K562 (cell line): ENCODE results near the gene RARG. TPM values are rescaled to one million over a fixed set of nuclear protein-coding genes. Genes with fewer than 3 reads are reported as not detected.

ENCODE experiments used
- ATAC-seq: fragments of 200-7000 bp; cut with Tn5 transposase; 3 replicates; pipeline ENCODE4 v1.9.1; 2020; ENCODE audit warnings: moderate library complexity
- BruUV-seq: library from RNA; stranded (reverse); fragments of 400-500 nt; replicated peaks from 2 replicates; lab custom pipeline; 2021; lab: Mats Ljungman, UMichigan
- CTCF ChIA-PET: fragments of 300-600 bp; formaldehyde crosslinking; extraction: SDS; loops from one replicate; lab custom pipeline; 2021; ENCODE audit warnings: low intra/inter-chr PET ratio; lab: Yijun Ruan, JAX
- POLR2A ChIA-PET: fragments of 300-600, 350-650 bp; sonication (Branson Sonifier 250); formaldehyde crosslinking; extraction: SDS; loops from one replicate; lab custom pipeline; 2021; ENCODE audit warnings: antibody characterized with exemption, inconsistent platforms; lab: Yijun Ruan, JAX
- DNase-seq, 4 experiments: peaks; one replicate each; pipeline versions ENCODE4 v3.0.0 to v3.0.0-alpha.2; 2011 to 2018; ENCODE audit warnings: low spot score in 3 of 4, mixed read lengths in 3 of 4; ENCODE audit errors: extremely low read depth in 1 of 4
- FAIRE-seq: peaks from 2 replicates; lab custom pipeline; 2011; peaks lifted over from hg19 to GRCh38; lab: Jason Lieb, UNC
- H2AFZ ChIP-seq: 2 replicates; pipeline ENCODE4 v1.6.0; 2011; ENCODE audit warnings: low read depth, low read length, control low read depth, inconsistent platforms
- H3K27ac ChIP-seq: fragments of 200-600 bp; 3 replicates; pipeline ENCODE4 v1.8.0; 2011; ENCODE audit warnings: low read depth, mild to moderate bottlenecking, control low read depth, inconsistent platforms, low read length, moderate library complexity, mixed read lengths; ENCODE audit errors: extremely low read depth
- H3K27me3 ChIP-seq, 2 experiments: fragments of 300-600 bp in 1 of 2; 2 replicates in 1 of 2; 3 replicates in 1 of 2; pipeline versions ENCODE4 v1.6.0 to v1.8.0; 2011; ENCODE audit warnings: inconsistent platforms in 2 of 2, low read length in 2 of 2, mild to moderate bottlenecking in 1 of 2, mixed read lengths in 1 of 2, moderate library complexity in 1 of 2; ENCODE audit not compliant: control insufficient read depth in 2 of 2, insufficient read depth in 2 of 2
- H3K36me3 ChIP-seq: fragments of 300-600 bp; 3 replicates; pipeline ENCODE4 v1.8.0; 2011; ENCODE audit warnings: mild to moderate bottlenecking, low read length, inconsistent platforms; ENCODE audit not compliant: control insufficient read depth, insufficient read depth
- H3K4me1 ChIP-seq, 2 experiments: fragments of 200-600 bp in 1 of 2; replicated peaks in 1 of 2; 2 replicates in 1 of 2; 3 replicates in 1 of 2; pipeline versions ENCODE4 v1.5.1 to v1.8.0; 2011; ENCODE audit warnings: inconsistent platforms in 2 of 2, low read length in 2 of 2, mild to moderate bottlenecking in 1 of 2, mixed read lengths in 1 of 2, moderate library complexity in 1 of 2; ENCODE audit not compliant: control insufficient read depth in 2 of 2, insufficient read depth in 2 of 2
- H3K4me2 ChIP-seq: 2 replicates; pipeline ENCODE4 v1.6.1; 2011; ENCODE audit warnings: low read length, control low read depth, inconsistent platforms, mixed read lengths; ENCODE audit not compliant: insufficient read depth
- H3K4me3 ChIP-seq: fragments of 200-600 bp; sonication (generic), shearing (Covaris generic); 2 replicates; pipeline ENCODE4 v1.5.1; 2016; ENCODE audit warnings: control low read depth, inconsistent platforms
- H3K79me2 ChIP-seq: fragments of 200-600 bp; 3 replicates; pipeline ENCODE4 v1.8.0; 2011; ENCODE audit warnings: low read length, inconsistent platforms; ENCODE audit not compliant: control insufficient read depth, insufficient read depth
- H3K9ac ChIP-seq, 2 experiments: 2 replicates each; pipeline versions ENCODE4 v1.6.0 to v1.6.1; 2011; ENCODE audit warnings: low read depth in 2 of 2, low read length in 2 of 2, control low read depth in 1 of 2, inconsistent platforms in 1 of 2, mild to moderate bottlenecking in 1 of 2, mixed read lengths in 1 of 2; ENCODE audit not compliant: insufficient read depth in 1 of 2
- H3K9me1 ChIP-seq: one replicate; pipeline ENCODE4 v1.6.0; 2011; ENCODE audit warnings: inconsistent platforms, mild to moderate bottlenecking, low read length, moderate library complexity; ENCODE audit not compliant: control insufficient read depth, insufficient read depth
- H3K9me3 ChIP-seq: replicated peaks from 2 replicates; pipeline ENCODE4 v1.5.1; 2011; ENCODE audit warnings: low read depth, low read length, inconsistent platforms; ENCODE audit not compliant: control insufficient read depth, insufficient read depth
- H4K20me1 ChIP-seq: replicated peaks from 2 replicates; pipeline ENCODE4 v1.6.1; 2011; ENCODE audit warnings: low read length, inconsistent platforms, mixed read lengths; ENCODE audit not compliant: control insufficient read depth, insufficient read depth
- BCL6 ChIP-seq: fragments of 250-450 bp; sonication (Bioruptor Pico); IDR thresholded peaks from 2 replicates; pipeline ENCODE4 v1.4.0; 2020
- GATAD2A ChIP-seq: fragments of 450-650 bp; IDR thresholded peaks from 2 replicates; pipeline ENCODE4 v1.6.1; 2017
- GTF2E2 ChIP-seq: fragments of 200-800 bp; sonication (Bioruptor generic); IDR thresholded peaks from 2 replicates; pipeline ENCODE4 v1.6.1; 2016; ENCODE audit warnings: missing genetic modification characterization, missing compliant biosample characterization
- HNRNPLL ChIP-seq: fragments of 200-400 bp; formaldehyde crosslinking; IDR thresholded peaks from 2 replicates; pipeline ENCODE4 v1.6.1; 2017; ENCODE audit warnings: low read length, low read depth, mild to moderate bottlenecking; ENCODE audit not compliant: poor library complexity, severe bottlenecking
- SREBF2 ChIP-seq: sonication (generic); formaldehyde crosslinking; IDR thresholded peaks from 2 replicates; pipeline ENCODE4 v1.4.0; 2020; ENCODE audit warnings: mild to moderate bottlenecking, missing genetic modification reagents
- ZNF239 ChIP-seq: fragments of 250-450 bp; sonication (Bioruptor Pico); IDR thresholded peaks from 2 replicates; pipeline ENCODE4 v1.4.0; 2020; ENCODE audit warnings: mild to moderate bottlenecking
- ZNF668 ChIP-seq: fragments of 250-450 bp; sonication (Bioruptor Pico); IDR thresholded peaks from 2 replicates; pipeline ENCODE4 v1.8.0; 2022; ENCODE audit warnings: mild to moderate bottlenecking, inconsistent platforms
- WGBS: fragments of 100-300 bp; shearing (Covaris generic); methylation state at CpG from one replicate; pipeline ENCODE4 v1.1.6; 2016; ENCODE audit warnings: low coverage, mixed read lengths; ENCODE audit not compliant: insufficient coverage; ENCODE audit errors: missing lambda C conversion rate; 5-methylcytosine and 5-hydroxymethylcytosine counted together
- in situ Hi-C: fragments of 300-500 bp; cut with MboI; formaldehyde crosslinking; loops from 4 replicates; pipeline ENCODE4 v1.15.0; 2018; ENCODE audit warnings: inconsistent platforms, mixed read lengths
- intact Hi-C: fragments of 100-400 bp; cut with micrococcal nuclease; formaldehyde crosslinking; loops from 2 replicates; pipeline ENCODE4 v1.14.2; 2022
- polyA plus RNA-seq, 8 experiments: library from polyadenylated mRNA; depleted of rRNA in 4 of 8; stranded (reverse) in 5 of 8; unstranded in 3 of 8; fragments of >200 nt; fragmentation: Nextera tagmentation in 2 of 8; fragmentation: Illumina TruSeq in 1 of 8; extraction: Ambion mirVana in 2 of 8; extraction: Trizol in 1 of 8; gene quantifications; 2 replicates each; pipeline versions ENCODE4 v1.2.1 to v1.2.3, GENCODE V29; 2011 to 2014; ENCODE audit warnings: inconsistent platforms in 1 of 8, missing spikeins in 1 of 8
- total RNA-seq, 7 experiments: library from RNA; depleted of rRNA in 6 of 7; stranded (reverse); fragments of >200 nt in 6 of 7; fragmentation: Illumina TruSeq in 2 of 7; extraction: Trizol in 2 of 7; gene quantifications; 2 replicates each; pipeline versions ENCODE4 v1.2.1 to v1.2.3, GENCODE V29; 2011 to 2021; ENCODE audit warnings: low replicate concordance in 1 of 7
- TF ChIP-seq, protein P1 (sequence below): fragments of 450-650 bp; conservative IDR thresholded peaks from 2 replicates; pipeline ENCODE4 v1.6.1; 2016; ENCODE audit warnings: missing genetic modification characterization, low read depth, mild to moderate bottlenecking, control low read depth, missing compliant biosample characterization
- TF ChIP-seq, protein P2 (sequence below): fragments of 450-650 bp; IDR thresholded peaks from 2 replicates; pipeline ENCODE4 v1.7.0; 2016; ENCODE audit warnings: borderline replicate concordance
- TF ChIP-seq, protein P3 (sequence below): sonication (generic); IDR thresholded peaks from 2 replicates; pipeline ENCODE4 v1.6.1; 2016

The RARG gene
- total and polyA plus RNA-seq, 9 of the 15 experiments (the other 6 are each of a cell fraction or from before 2014, with no cell fraction given), result 0.18 to 7.6 (median 3.8) TPM

DNA sequence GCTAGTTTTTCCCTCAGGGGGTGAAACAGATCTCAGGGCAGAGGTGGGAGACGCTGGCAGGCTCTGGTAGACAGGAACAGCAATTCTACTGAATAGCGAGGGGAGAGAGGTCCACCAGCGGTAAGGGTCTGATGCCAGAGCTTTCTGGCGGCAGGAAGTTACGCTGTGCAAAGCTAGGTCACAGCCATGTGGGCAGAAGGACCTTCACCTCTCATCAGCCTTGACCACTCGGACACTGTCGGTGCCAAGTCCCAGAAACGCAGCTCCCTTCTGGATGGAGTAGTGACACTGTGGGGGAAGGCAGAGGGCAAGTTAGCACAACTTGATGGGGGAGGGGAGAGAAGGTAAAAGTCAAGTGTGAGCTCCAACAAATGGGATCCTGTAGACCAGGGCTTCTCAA lies 61.8 kb downstream of the RARG start:
- Histone ChIP-seq H2AFZ (no peak overlapping the region), H3K4me3 (no peak overlapping the region), H3K79me2 (no peaks in the 10 kb centered on the region), H3K9me3 (no peaks in the 10 kb centered on the region), H3K9ac (no peak overlapping the region), H3K27me3 (no peaks in the 10 kb centered on the region), H3K36me3 (no peaks in the 10 kb centered on the region), H3K9me1 (no peaks in the 10 kb centered on the region), H3K27ac (no peak overlapping the region), H3K4me2 (no peak overlapping the region), H4K20me1 (no peaks in the 10 kb centered on the region), H3K4me1 (peaks cover 13 to 22% of the 10 kb centered on the region in 2 experiments)
- in situ Hi-C loops, result no loop called here
- intact Hi-C loops, result no loop called here
- ATAC-seq (no peak), DNase-seq (peak in 1 of 4 experiments; percentile 6), FAIRE-seq (no peak)
- TF ChIP-seq, protein P1, sequence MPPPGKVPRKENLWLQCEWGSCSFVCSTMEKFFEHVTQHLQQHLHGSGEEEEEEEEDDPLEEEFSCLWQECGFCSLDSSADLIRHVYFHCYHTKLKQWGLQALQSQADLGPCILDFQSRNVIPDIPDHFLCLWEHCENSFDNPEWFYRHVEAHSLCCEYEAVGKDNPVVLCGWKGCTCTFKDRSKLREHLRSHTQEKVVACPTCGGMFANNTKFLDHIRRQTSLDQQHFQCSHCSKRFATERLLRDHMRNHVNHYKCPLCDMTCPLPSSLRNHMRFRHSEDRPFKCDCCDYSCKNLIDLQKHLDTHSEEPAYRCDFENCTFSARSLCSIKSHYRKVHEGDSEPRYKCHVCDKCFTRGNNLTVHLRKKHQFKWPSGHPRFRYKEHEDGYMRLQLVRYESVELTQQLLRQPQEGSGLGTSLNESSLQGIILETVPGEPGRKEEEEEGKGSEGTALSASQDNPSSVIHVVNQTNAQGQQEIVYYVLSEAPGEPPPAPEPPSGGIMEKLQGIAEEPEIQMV (tag), result no peak
- TF ChIP-seq, protein P2, sequence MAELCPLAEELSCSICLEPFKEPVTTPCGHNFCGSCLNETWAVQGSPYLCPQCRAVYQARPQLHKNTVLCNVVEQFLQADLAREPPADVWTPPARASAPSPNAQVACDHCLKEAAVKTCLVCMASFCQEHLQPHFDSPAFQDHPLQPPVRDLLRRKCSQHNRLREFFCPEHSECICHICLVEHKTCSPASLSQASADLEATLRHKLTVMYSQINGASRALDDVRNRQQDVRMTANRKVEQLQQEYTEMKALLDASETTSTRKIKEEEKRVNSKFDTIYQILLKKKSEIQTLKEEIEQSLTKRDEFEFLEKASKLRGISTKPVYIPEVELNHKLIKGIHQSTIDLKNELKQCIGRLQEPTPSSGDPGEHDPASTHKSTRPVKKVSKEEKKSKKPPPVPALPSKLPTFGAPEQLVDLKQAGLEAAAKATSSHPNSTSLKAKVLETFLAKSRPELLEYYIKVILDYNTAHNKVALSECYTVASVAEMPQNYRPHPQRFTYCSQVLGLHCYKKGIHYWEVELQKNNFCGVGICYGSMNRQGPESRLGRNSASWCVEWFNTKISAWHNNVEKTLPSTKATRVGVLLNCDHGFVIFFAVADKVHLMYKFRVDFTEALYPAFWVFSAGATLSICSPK, result no peak
- TF ChIP-seq, protein P3, sequence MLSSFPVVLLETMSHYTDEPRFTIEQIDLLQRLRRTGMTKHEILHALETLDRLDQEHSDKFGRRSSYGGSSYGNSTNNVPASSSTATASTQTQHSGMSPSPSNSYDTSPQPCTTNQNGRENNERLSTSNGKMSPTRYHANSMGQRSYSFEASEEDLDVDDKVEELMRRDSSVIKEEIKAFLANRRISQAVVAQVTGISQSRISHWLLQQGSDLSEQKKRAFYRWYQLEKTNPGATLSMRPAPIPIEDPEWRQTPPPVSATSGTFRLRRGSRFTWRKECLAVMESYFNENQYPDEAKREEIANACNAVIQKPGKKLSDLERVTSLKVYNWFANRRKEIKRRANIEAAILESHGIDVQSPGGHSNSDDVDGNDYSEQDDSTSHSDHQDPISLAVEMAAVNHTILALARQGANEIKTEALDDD, result no peak
- TF ChIP-seq BCL6 (CRISPR knock-in tag) (no peak), ZNF239 (CRISPR knock-in tag) (no peak), GATAD2A (no peak), ZNF668 (no peak), HNRNPLL (no peak), SREBF2 (no peak), GTF2E2 (no peak)
- CTCF ChIA-PET, result no interaction called here
- WGBS, result 68% methylated on average over 8 of the region's 8 CpGs
- POLR2A ChIA-PET, result interaction anchor here (1.1 to 3.6 kb wide), 3 partner anchors 10 to 13 kb away, joined by 4 to 15 read pairs (median 6); partner anchors contain the start of genes CSAD and ZNF740
- no TSS peak for BruUV-seq
